K562 (cell line): Measurements from ENCODE around the gene SEMA6D. TPM values are rescaled to one million over a fixed set of nuclear protein-coding genes. Genes with fewer than 3 reads are reported as not detected.

ENCODE experiments used
- ATAC-seq: fragments of 200-7000 bp; cut with Tn5 transposase; 3 replicates; pipeline ENCODE4 v1.9.1; 2020; ENCODE audit warnings: moderate library complexity
- BruUV-seq: library from RNA; stranded (reverse); fragments of 400-500 nt; replicated peaks from 2 replicates; lab custom pipeline; 2021; lab: Mats Ljungman, UMichigan
- CTCF ChIA-PET: fragments of 300-600 bp; formaldehyde crosslinking; extraction: SDS; loops from one replicate; lab custom pipeline; 2021; ENCODE audit warnings: low intra/inter-chr PET ratio; lab: Yijun Ruan, JAX
- POLR2A ChIA-PET: fragments of 300-600, 350-650 bp; sonication (Branson Sonifier 250); formaldehyde crosslinking; extraction: SDS; loops from one replicate; lab custom pipeline; 2021; ENCODE audit warnings: antibody characterized with exemption, inconsistent platforms; lab: Yijun Ruan, JAX
- DNase-seq, 4 experiments: peaks; one replicate each; pipeline versions ENCODE4 v3.0.0 to v3.0.0-alpha.2; 2011 to 2018; ENCODE audit warnings: low spot score in 3 of 4, mixed read lengths in 3 of 4; ENCODE audit errors: extremely low read depth in 1 of 4
- FAIRE-seq: peaks from 2 replicates; lab custom pipeline; 2011; peaks lifted over from hg19 to GRCh38; lab: Jason Lieb, UNC
- H2AFZ ChIP-seq: 2 replicates; pipeline ENCODE4 v1.6.0; 2011; ENCODE audit warnings: low read depth, low read length, control low read depth, inconsistent platforms
- H3K27ac ChIP-seq: fragments of 200-600 bp; 3 replicates; pipeline ENCODE4 v1.8.0; 2011; ENCODE audit warnings: low read depth, mild to moderate bottlenecking, control low read depth, inconsistent platforms, low read length, moderate library complexity, mixed read lengths; ENCODE audit errors: extremely low read depth
- H3K27me3 ChIP-seq, 2 experiments: fragments of 300-600 bp in 1 of 2; 2 replicates in 1 of 2; 3 replicates in 1 of 2; pipeline versions ENCODE4 v1.6.0 to v1.8.0; 2011; ENCODE audit warnings: inconsistent platforms in 2 of 2, low read length in 2 of 2, mild to moderate bottlenecking in 1 of 2, mixed read lengths in 1 of 2, moderate library complexity in 1 of 2; ENCODE audit not compliant: control insufficient read depth in 2 of 2, insufficient read depth in 2 of 2
- H3K36me3 ChIP-seq: fragments of 300-600 bp; 3 replicates; pipeline ENCODE4 v1.8.0; 2011; ENCODE audit warnings: mild to moderate bottlenecking, low read length, inconsistent platforms; ENCODE audit not compliant: control insufficient read depth, insufficient read depth
- H3K4me1 ChIP-seq, 2 experiments: fragments of 200-600 bp in 1 of 2; replicated peaks in 1 of 2; 2 replicates in 1 of 2; 3 replicates in 1 of 2; pipeline versions ENCODE4 v1.5.1 to v1.8.0; 2011; ENCODE audit warnings: inconsistent platforms in 2 of 2, low read length in 2 of 2, mild to moderate bottlenecking in 1 of 2, mixed read lengths in 1 of 2, moderate library complexity in 1 of 2; ENCODE audit not compliant: control insufficient read depth in 2 of 2, insufficient read depth in 2 of 2
- H3K4me2 ChIP-seq: 2 replicates; pipeline ENCODE4 v1.6.1; 2011; ENCODE audit warnings: low read length, control low read depth, inconsistent platforms, mixed read lengths; ENCODE audit not compliant: insufficient read depth
- H3K4me3 ChIP-seq: fragments of 200-600 bp; sonication (generic), shearing (Covaris generic); 2 replicates; pipeline ENCODE4 v1.5.1; 2016; ENCODE audit warnings: control low read depth, inconsistent platforms
- H3K79me2 ChIP-seq: fragments of 200-600 bp; 3 replicates; pipeline ENCODE4 v1.8.0; 2011; ENCODE audit warnings: low read length, inconsistent platforms; ENCODE audit not compliant: control insufficient read depth, insufficient read depth
- H3K9ac ChIP-seq, 2 experiments: 2 replicates each; pipeline versions ENCODE4 v1.6.0 to v1.6.1; 2011; ENCODE audit warnings: low read depth in 2 of 2, low read length in 2 of 2, control low read depth in 1 of 2, inconsistent platforms in 1 of 2, mild to moderate bottlenecking in 1 of 2, mixed read lengths in 1 of 2; ENCODE audit not compliant: insufficient read depth in 1 of 2
- H3K9me1 ChIP-seq: one replicate; pipeline ENCODE4 v1.6.0; 2011; ENCODE audit warnings: inconsistent platforms, mild to moderate bottlenecking, low read length, moderate library complexity; ENCODE audit not compliant: control insufficient read depth, insufficient read depth
- H3K9me3 ChIP-seq: replicated peaks from 2 replicates; pipeline ENCODE4 v1.5.1; 2011; ENCODE audit warnings: low read depth, low read length, inconsistent platforms; ENCODE audit not compliant: control insufficient read depth, insufficient read depth
- H4K20me1 ChIP-seq: replicated peaks from 2 replicates; pipeline ENCODE4 v1.6.1; 2011; ENCODE audit warnings: low read length, inconsistent platforms, mixed read lengths; ENCODE audit not compliant: control insufficient read depth, insufficient read depth
- BMI1 ChIP-seq: fragments of 150-350 bp; IDR thresholded peaks from 2 replicates; pipeline ENCODE4 v1.6.1; 2014; ENCODE audit warnings: low read length
- CHCHD3 ChIP-seq: fragments of 250-450 bp; sonication (Bioruptor Pico); IDR thresholded peaks from 2 replicates; pipeline ENCODE4 v2.1.2; 2022; ENCODE audit warnings: mild to moderate bottlenecking
- DACH1 ChIP-seq: fragments of 450-650 bp; IDR thresholded peaks from 2 replicates; pipeline ENCODE4 v1.6.1; 2018; ENCODE audit not compliant: partially characterized antibody
- ESRRB ChIP-seq: fragments of 250-450 bp; sonication (Bioruptor Pico); IDR thresholded peaks from 2 replicates; pipeline ENCODE4 v1.5.0; 2020; ENCODE audit warnings: mild to moderate bottlenecking, moderate library complexity, borderline replicate concordance
- HSF4 ChIP-seq: fragments of 250-450 bp; sonication (Bioruptor Pico); IDR thresholded peaks from 2 replicates; pipeline ENCODE4 v2.1.2; 2022; ENCODE audit warnings: mild to moderate bottlenecking, moderate library complexity, borderline replicate concordance
- LEF1 ChIP-seq: fragments of 450-650 bp; IDR thresholded peaks from 2 replicates; pipeline ENCODE4 v1.6.1; 2016; ENCODE audit warnings: mild to moderate bottlenecking
- POLR2G ChIP-seq: fragments of 200-400 bp; formaldehyde crosslinking; IDR thresholded peaks from 2 replicates; pipeline ENCODE4 v1.6.1; 2017; ENCODE audit warnings: low read depth, mild to moderate bottlenecking, antibody characterized with exemption, low read length, moderate library complexity
- POLR3A ChIP-seq: IDR thresholded peaks from 2 replicates; pipeline ENCODE4 v1.6.1; 2011; ENCODE audit warnings: borderline replicate concordance, mild to moderate bottlenecking, moderate library complexity; ENCODE audit not compliant: insufficient read length, insufficient read depth; ENCODE audit errors: extremely low read depth
- SREBF1 ChIP-seq: fragments of 150-350 bp; IDR thresholded peaks from 2 replicates; pipeline ENCODE4 v1.6.1; 2014; ENCODE audit warnings: antibody characterized with exemption, low read depth, low read length, borderline replicate concordance
- TOE1 ChIP-seq, 2 experiments: fragments of 450-650 bp in 1 of 2; sonication (generic) in 1 of 2; formaldehyde crosslinking in 1 of 2; IDR thresholded peaks; 2 replicates each; pipeline versions ENCODE4 v1.7.1 to v1.8.0; 2016 to 2022; ENCODE audit warnings: borderline replicate concordance in 2 of 2, mild to moderate bottlenecking in 2 of 2, antibody characterized with exemption in 1 of 2, inconsistent platforms in 1 of 2, low read depth in 1 of 2, missing genetic modification reagents in 1 of 2, moderate library complexity in 1 of 2
- XRCC5 ChIP-seq: fragments of 200-400 bp; formaldehyde crosslinking; IDR thresholded peaks from 2 replicates; pipeline ENCODE4 v1.6.1; 2017; ENCODE audit warnings: low read depth, mild to moderate bottlenecking, low read length
- ZBED1 ChIP-seq: IDR thresholded peaks from 2 replicates; pipeline ENCODE4 v1.6.1; 2014
- ZFP30 ChIP-seq: fragments of 250-450 bp; sonication (Bioruptor Pico); IDR thresholded peaks from 2 replicates; pipeline ENCODE4 v1.8.0; 2022; ENCODE audit warnings: moderate library complexity, mild to moderate bottlenecking, inconsistent platforms, borderline replicate concordance
- ZSCAN32 ChIP-seq: fragments of 450-650 bp; formaldehyde crosslinking; IDR thresholded peaks from 2 replicates; pipeline ENCODE4 v1.4.0; 2020; ENCODE audit warnings: mild to moderate bottlenecking, moderate library complexity
- WGBS: fragments of 100-300 bp; shearing (Covaris generic); methylation state at CpG from one replicate; pipeline ENCODE4 v1.1.6; 2016; ENCODE audit warnings: low coverage, mixed read lengths; ENCODE audit not compliant: insufficient coverage; ENCODE audit errors: missing lambda C conversion rate; 5-methylcytosine and 5-hydroxymethylcytosine counted together
- in situ Hi-C: fragments of 300-500 bp; cut with MboI; formaldehyde crosslinking; loops from 4 replicates; pipeline ENCODE4 v1.15.0; 2018; ENCODE audit warnings: inconsistent platforms, mixed read lengths
- intact Hi-C: fragments of 100-400 bp; cut with micrococcal nuclease; formaldehyde crosslinking; loops from 2 replicates; pipeline ENCODE4 v1.14.2; 2022
- polyA plus RNA-seq, 8 experiments: library from polyadenylated mRNA; depleted of rRNA in 4 of 8; stranded (reverse) in 5 of 8; unstranded in 3 of 8; fragments of >200 nt; fragmentation: Nextera tagmentation in 2 of 8; fragmentation: Illumina TruSeq in 1 of 8; extraction: Ambion mirVana in 2 of 8; extraction: Trizol in 1 of 8; gene quantifications; 2 replicates each; pipeline versions ENCODE4 v1.2.1 to v1.2.3, GENCODE V29; 2011 to 2014; ENCODE audit warnings: inconsistent platforms in 1 of 8, missing spikeins in 1 of 8
- total RNA-seq, 7 experiments: library from RNA; depleted of rRNA in 6 of 7; stranded (reverse); fragments of >200 nt in 6 of 7; fragmentation: Illumina TruSeq in 2 of 7; extraction: Trizol in 2 of 7; gene quantifications; 2 replicates each; pipeline versions ENCODE4 v1.2.1 to v1.2.3, GENCODE V29; 2011 to 2021; ENCODE audit warnings: low replicate concordance in 1 of 7
- TF ChIP-seq, protein P1 (sequence below): sonication (generic); IDR thresholded peaks from 2 replicates; pipeline ENCODE4 v1.6.1; 2016
- TF ChIP-seq, protein P2 (sequence below): fragments of 450-650 bp; formaldehyde crosslinking; IDR thresholded peaks from 2 replicates; pipeline ENCODE4 v1.4.0; 2022; ENCODE audit warnings: missing genetic modification characterization
- TF ChIP-seq, protein P3 (sequence below): fragments of 250-450 bp; sonication (Bioruptor Pico); IDR thresholded peaks from 2 replicates; pipeline ENCODE4 v1.5.0; 2021

SEMA6D gene
- total and polyA plus RNA-seq, 9 of the 15 experiments (the other 6 are each of a cell fraction or from before 2014, with no cell fraction given) = not detected

DNA sequence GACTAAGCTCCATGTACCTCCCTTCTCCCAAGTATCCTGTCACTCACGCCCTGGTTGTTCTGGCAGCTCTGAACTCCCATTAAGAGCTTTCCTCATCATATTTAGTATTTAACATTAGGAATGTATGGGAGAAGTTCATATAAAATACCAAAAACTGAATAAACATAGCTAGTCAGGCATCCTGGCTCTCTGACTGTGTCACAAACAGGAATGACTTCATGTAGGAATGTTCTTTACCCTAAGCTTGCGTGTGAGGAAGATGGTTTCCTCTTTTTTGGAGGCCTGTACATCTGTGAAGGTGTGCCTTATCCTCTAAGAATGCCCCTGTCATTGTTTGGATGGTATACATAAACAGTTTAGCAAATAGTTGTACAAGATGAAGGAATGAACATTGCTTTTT lies 38.6 kb downstream of the SEMA6D start (continued):
- no peak for TF ChIP-seq POLR2G
- no peak for TF ChIP-seq ZFP30
- no peak for TF ChIP-seq CHCHD3 (CRISPR knock-in tag)

DNA sequence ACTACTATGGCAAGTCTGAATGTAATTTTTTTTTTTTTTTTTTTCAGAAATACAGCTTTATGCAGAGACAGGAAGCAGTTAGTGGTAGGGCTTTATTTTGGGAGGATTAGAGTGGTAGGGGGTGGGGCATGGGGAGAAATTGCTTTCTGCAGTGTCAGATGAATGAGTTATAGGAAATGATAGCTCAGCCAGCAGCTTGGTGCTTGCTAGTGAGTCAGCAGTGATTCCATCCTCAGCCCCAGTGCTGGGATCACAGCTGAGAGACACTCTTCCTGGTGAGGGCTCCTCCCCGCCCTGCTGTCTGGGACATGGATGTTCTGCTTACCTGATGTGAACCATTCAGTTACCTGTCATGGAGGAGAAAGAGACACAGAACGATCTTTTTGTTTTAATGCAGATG lies 39.6 kb downstream of the SEMA6D start:
- no TSS peak for BruUV-seq
- intact Hi-C loops = no loop called here
- no peak for ATAC-seq
- Histone ChIP-seq H3K4me1 (no peaks in the 10 kb centered on the region), H4K20me1 (no peaks in the 10 kb centered on the region), H3K27me3 (no peaks in the 10 kb centered on the region), H3K4me3 (no peak overlapping the region), H3K4me2 (no peak overlapping the region), H2AFZ (no peak overlapping the region), H3K36me3 (no peaks in the 10 kb centered on the region), H3K79me2 (no peaks in the 10 kb centered on the region), H3K9ac (no peak overlapping the region), H3K9me3 (peaks cover 2% of the 10 kb centered on the region; the same call in 1 of the 2 replicates), H3K27ac (no peak overlapping the region), H3K9me1 (no peaks in the 10 kb centered on the region)
- TF ChIP-seq POLR3A (no peak), SREBF1 (no peak), HSF4 (CRISPR knock-in tag) (no peak), ZBED1 (no peak), BMI1 (no peak), LEF1 (no peak), XRCC5 (no peak), ESRRB (CRISPR knock-in tag) (no peak), DACH1 (no peak), ZSCAN32 (CRISPR knock-in tag) (no peak), TOE1 (IDR thresholded peaks at IDR 0.05; ENCODE audit: borderline replicate concordance) (no peak), TOE1 (CRISPR knock-in tag; IDR thresholded peaks at IDR 0.05; ENCODE audit: borderline replicate concordance, low read depth) (no peak)
- TF ChIP-seq, protein P1, sequence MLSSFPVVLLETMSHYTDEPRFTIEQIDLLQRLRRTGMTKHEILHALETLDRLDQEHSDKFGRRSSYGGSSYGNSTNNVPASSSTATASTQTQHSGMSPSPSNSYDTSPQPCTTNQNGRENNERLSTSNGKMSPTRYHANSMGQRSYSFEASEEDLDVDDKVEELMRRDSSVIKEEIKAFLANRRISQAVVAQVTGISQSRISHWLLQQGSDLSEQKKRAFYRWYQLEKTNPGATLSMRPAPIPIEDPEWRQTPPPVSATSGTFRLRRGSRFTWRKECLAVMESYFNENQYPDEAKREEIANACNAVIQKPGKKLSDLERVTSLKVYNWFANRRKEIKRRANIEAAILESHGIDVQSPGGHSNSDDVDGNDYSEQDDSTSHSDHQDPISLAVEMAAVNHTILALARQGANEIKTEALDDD = no peak
- TF ChIP-seq, protein P2, sequence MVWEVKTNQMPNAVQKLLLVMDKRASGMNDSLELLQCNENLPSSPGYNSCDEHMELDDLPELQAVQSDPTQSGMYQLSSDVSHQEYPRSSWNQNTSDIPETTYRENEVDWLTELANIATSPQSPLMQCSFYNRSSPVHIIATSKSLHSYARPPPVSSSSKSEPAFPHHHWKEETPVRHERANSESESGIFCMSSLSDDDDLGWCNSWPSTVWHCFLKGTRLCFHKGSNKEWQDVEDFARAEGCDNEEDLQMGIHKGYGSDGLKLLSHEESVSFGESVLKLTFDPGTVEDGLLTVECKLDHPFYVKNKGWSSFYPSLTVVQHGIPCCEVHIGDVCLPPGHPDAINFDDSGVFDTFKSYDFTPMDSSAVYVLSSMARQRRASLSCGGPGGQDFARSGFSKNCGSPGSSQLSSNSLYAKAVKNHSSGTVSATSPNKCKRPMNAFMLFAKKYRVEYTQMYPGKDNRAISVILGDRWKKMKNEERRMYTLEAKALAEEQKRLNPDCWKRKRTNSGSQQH (CRISPR knock-in tag) = no peak
- TF ChIP-seq, protein P3, sequence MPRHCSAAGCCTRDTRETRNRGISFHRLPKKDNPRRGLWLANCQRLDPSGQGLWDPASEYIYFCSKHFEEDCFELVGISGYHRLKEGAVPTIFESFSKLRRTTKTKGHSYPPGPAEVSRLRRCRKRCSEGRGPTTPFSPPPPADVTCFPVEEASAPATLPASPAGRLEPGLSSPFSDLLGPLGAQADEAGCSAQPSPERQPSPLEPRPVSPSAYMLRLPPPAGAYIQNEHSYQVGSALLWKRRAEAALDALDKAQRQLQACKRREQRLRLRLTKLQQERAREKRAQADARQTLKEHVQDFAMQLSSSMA (CRISPR knock-in tag) = no peak
- no peak for DNase-seq
- ChIA-PET POLR2A (no interaction called here), CTCF (no interaction called here)
- in situ Hi-C loops = no loop called here
- FAIRE-seq = no peak
- 6% methylated on average over 2 of the region's 2 CpGs for WGBS
